Measurements from ENCODE around the gene NRAS.
"Not testable (repeated sequence)": the region's sequence is repeated elsewhere in the genome, so short reads cannot be mapped to it uniquely, and the experiment has no call there.

The NRAS gene

GRCh38 chr1:114716304-114717170 is at the start of gene NRAS:
Gene NRAS, minus strand, starts transcription at chr1:114716771. Its CDS starts 611 bp downstream, at chr1:114716160.
- peak; percentile 94 for DNase-seq (ENCODE audit: low read depth)

- no peak for DNase-seq (ENCODE audit: low read depth)
These were observed 48.1 kb upstream of the NRAS start for GRCh38 chr1:114764689-114765088.

GRCh38 chr1:114758256-114758832 is 41.8 kb upstream of the NRAS start:
- no peak for DNase-seq (ENCODE audit: low read depth)

GRCh38 chr1:114757455-114758255 is 41.1 kb upstream of the NRAS start, which contains the start of gene CSDE1:
Gene CSDE1, minus strand, starts transcription at chr1:114757984. Its CDS starts 18,094 bp downstream, at chr1:114739890.
- peak; percentile 96 for DNase-seq (ENCODE audit: low read depth)

GRCh38 chr1:114756949-114757454 is 40.4 kb upstream of the NRAS start:
- DNase-seq (ENCODE audit: low read depth), result no peak

GRCh38 chr1:114756009-114756892 is 39.7 kb upstream of the NRAS start:
- no peak for DNase-seq (ENCODE audit: low read depth)

- DNase-seq (ENCODE audit: low read depth), result no peak
These were observed 38.7 kb upstream of the NRAS start for GRCh38 chr1:114755006-114755931.

- DNase-seq (ENCODE audit: low read depth), result not testable (repeated sequence)
These were observed 37.1 kb upstream of the NRAS start for GRCh38 chr1:114753702-114754101.

- DNase-seq (ENCODE audit: low read depth), result no peak
These were observed 36.6 kb upstream of the NRAS start for GRCh38 chr1:114753143-114753542.

GRCh38 chr1:114750780-114751179 is 34.2 kb upstream of the NRAS start:
- no peak for DNase-seq (ENCODE audit: low read depth)

- DNase-seq (ENCODE audit: low read depth), result no peak
These were observed 33.3 kb upstream of the NRAS start for GRCh38 chr1:114749835-114750234.

- no peak for DNase-seq (ENCODE audit: low read depth)
These were observed 30.0 kb upstream of the NRAS start for GRCh38 chr1:114746450-114747121.

GRCh38 chr1:114745291-114745690 is 28.7 kb upstream of the NRAS start:
- no peak for DNase-seq (ENCODE audit: low read depth)

- no peak for DNase-seq (ENCODE audit: low read depth)
These were observed 25.6 kb upstream of the NRAS start for GRCh38 chr1:114741963-114742746.

- no peak for DNase-seq (ENCODE audit: low read depth)
These were observed 23.8 kb upstream of the NRAS start for GRCh38 chr1:114740331-114740730.

- DNase-seq (ENCODE audit: low read depth), result no peak
These were observed 20.8 kb upstream of the NRAS start for GRCh38 chr1:114737314-114737849.

- no peak for DNase-seq (ENCODE audit: low read depth)
These were observed 18.9 kb upstream of the NRAS start for GRCh38 chr1:114735479-114735878.

- no peak for DNase-seq (ENCODE audit: low read depth)
These were observed 13.2 kb upstream of the NRAS start for GRCh38 chr1:114729782-114730181.

- no peak for DNase-seq (ENCODE audit: low read depth)
These were observed 12.0 kb upstream of the NRAS start for GRCh38 chr1:114728553-114728952.
